GM19240 (cell line): ENCODE data around the gene SLC4A1.
"Not testable (repeated sequence)": the region's sequence is repeated elsewhere in the genome, so short reads cannot be mapped to it uniquely, and the experiment has no call there.

Experiments
- DNase-seq: peaks from one replicate; pipeline ENCODE4 v3.0.0; 2011; ENCODE audit warnings: low spot score; ENCODE audit not compliant: insufficient read length

The SLC4A1 gene

GRCh38 chr17:44257815-44258760 is 9.8 kb downstream of the SLC4A1 start:
- DNase-seq: no peak

- no peak for DNase-seq
Measured at GRCh38 chr17:44256671-44257070, 11.3 kb downstream of the SLC4A1 start.

GRCh38 chr17:44255915-44256314 is 12.0 kb downstream of the SLC4A1 start:
- DNase-seq: no peak

- DNase-seq: no peak
Measured at GRCh38 chr17:44254361-44255095, 13.4 kb downstream of the SLC4A1 start.

DNA sequence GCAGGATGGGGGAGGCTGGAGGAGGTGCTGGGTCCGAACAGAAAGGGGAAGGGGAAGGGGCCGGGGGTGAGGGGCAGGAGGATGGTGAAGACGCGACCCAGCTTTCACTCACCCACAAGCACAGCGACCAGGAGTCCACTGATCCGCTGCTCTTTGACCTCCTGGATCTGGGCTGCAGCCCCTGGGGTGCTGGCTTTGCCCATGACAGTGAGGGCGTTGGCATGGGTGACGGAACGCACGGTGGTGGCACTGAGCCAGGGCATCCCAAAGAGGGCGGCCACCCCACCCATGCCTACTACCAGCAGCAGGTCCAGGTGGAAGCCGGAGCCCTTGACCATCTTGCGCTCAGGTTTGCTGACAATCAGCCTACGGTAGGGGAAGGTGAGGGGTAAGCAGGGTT is 14.9 kb downstream of the SLC4A1 start:
- DNase-seq: no peak

DNA sequence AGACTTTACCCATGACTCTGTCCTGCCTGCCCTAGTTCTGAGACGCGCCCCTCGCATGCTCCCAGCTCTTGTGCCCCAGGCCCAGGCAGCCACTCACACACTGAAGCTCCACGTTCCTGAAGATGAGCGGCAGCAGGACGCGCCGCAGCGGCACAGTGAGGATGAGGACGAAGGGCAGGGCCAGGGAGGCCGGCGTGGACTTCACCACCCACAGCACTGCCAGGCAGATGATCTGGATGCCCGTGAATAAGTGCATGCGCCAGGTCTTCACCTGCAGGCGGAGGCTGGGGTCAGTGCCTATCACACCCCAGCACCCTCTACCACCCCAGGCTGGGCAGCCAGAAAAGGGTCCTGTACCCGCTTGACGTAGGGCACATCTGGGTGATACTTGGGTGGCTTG is 16.9 kb downstream of the SLC4A1 start:
- no peak for DNase-seq

- no peak for DNase-seq
Measured at GRCh38 chr17:44249501-44250246, 18.3 kb downstream of the SLC4A1 start.

DNA sequence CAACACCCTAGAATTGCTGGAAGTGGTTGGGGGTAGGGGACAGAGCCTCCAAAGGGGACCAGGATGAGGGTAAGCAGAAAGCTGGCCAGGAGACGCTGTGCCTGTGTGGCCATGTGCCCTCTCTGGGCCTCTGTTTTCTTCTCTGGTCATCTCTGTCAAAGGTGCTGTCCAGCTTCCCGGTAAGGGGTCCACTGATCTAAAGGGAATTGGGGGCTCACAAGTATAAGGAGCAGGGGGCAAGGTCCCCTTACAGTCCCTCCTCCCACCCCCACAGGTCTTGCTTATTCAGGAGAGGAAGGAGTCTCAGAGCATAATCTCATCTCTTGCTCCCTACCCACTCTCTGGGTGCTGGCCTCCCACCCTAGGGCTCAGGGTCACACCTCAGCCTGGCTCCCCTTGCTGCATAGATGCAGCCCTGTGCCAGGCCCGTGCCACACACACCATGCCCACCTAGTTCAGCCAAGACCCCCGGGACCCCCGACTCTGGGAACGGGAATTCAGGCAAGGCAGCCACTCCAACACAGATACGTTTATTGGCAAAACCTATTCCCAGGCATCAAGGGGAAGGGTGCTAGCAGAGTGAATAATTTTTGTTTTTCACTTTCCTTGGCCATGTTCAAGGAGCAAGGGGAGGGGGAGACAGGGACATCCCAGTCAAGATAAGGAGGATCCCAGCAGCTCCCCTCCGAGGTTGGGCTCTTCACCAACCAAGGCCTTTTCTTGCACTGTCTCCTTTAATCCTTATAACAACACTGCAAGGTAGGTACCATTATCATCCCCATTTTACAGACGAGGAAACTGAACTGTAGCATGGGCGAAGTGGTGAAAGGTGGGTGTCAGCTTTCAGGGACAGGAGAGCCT is 19.8 kb downstream of the SLC4A1 start:
- no peak for DNase-seq

- DNase-seq: no peak
Measured at GRCh38 chr17:44247440-44247841, 20.5 kb downstream of the SLC4A1 start.

DNA sequence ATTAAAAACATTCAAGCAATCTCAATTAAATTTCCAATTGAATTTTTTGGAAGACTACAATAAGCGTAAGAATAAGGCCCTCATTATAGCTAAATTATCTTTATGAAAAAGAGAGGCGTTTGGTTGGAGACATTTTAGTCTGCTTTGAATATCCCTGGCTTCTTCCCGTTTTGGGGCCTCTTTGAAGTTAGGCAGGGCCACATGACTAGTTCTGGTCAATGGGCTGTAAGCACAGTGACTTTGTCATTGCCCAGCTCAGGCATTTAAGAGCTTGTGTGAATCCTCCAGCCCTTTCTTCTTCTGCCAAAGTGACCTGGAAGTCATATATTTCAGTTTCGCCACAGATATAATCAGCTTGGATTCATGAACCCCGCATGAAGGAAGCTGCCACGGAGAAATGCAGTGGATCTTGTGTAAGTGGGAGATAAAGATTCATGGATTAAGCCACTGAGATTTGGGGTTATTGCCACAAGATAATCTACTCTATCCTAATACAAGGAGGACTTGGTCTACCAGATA is 26.8 kb downstream of the SLC4A1 start:
- DNase-seq: no peak

DNA sequence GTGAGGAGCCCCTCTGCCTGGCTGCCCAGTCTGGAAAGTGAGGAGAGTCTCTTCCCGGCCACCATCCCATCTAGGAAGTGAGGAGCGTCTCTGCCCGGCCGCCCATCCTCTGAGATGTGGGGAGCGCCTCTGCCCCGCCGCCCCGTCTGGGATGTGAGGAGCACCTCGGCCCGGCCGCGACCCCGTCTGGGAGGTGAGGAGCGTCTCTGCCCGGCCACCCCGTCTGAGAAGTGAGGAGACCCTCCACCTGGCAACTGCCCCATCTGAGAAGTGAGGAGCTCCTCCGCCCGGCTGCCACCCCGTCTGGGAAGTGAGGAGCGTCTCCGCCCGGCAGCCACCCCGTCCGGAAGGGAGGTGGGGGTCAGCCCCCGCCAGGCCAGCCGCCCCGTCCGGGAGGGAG is 30.0 kb downstream of the SLC4A1 start:
- DNase-seq: not testable (repeated sequence)

GRCh38 chr17:44236444-44236991 is 31.4 kb downstream of the SLC4A1 start:
- no peak for DNase-seq

- DNase-seq: no peak
Measured at GRCh38 chr17:44235583-44235936, 32.4 kb downstream of the SLC4A1 start.

- DNase-seq: no peak
Measured at GRCh38 chr17:44233582-44233981, 34.4 kb downstream of the SLC4A1 start.

DNA sequence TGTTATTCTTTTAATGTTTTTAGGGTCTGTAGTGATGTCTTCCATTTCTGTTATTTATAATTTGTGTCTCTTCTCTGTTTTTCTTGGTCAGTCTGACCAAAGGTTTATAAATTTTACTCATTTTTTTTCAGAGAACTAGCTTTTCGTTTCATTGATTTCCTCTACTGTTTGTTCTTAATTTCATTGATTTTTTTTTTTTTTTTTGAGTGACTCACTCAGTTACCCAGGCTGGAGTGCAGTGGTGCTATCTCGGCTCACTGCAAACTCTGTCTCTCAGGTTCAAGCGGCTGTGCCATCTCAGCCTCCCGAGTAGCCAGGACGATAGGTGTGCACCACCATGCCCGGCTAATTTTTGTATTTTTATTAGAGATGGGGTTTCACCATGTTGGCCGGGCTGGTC is 35.9 kb downstream of the SLC4A1 start:
- DNase-seq: no peak

DNA sequence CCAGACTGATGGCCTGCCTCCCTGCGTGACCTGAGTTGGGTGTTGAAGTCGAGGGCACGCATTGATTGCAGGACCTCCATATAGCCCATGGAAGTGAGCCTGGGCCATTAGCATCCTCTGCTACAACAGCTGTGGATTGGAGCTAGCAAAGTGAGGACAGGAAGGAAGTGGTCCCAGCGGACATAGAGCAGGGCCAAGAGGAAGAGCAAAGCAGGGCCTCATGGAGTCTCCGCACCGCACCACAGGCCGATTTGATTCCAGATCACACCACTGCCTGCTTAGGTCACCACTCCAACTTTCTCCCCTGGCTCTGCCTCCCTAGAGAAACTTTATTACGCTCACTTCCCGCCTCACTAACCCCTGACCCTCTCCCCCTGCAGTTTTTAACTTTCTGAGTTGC is 37.8 kb downstream of the SLC4A1 start:
- no peak for DNase-seq

- DNase-seq: no peak
Measured at GRCh38 chr17:44229090-44229489, 38.8 kb downstream of the SLC4A1 start.

- DNase-seq: no peak
Measured at GRCh38 chr17:44223541-44224071, 44.3 kb downstream of the SLC4A1 start.

GRCh38 chr17:44222112-44222869 is 45.6 kb downstream of the SLC4A1 start:
- DNase-seq: peak; percentile 39

DNA sequence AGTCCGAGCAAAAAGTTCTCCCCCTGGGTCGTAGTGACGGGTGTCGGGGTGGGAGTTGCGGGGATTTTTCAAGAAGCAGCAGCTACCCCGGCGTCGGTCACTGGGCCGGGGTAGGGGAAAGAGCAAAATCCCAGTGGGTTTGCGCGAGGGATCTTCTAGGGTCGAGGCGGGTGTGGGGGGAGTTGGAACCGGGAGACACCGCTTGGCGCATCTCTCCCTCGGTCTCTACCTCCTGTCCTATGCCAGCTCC is 46.1 kb downstream of the SLC4A1 start:
- no peak for DNase-seq
